SK-N-SH (cell line): ENCODE measurements around the gene APOM. TPM values are rescaled to one million over a fixed set of nuclear protein-coding genes. Genes with fewer than 3 reads are reported as not detected.

Experiments
- CTCF ChIA-PET: fragments of 300-600, 350-600 bp; formaldehyde crosslinking; extraction: SDS; loops from one replicate; lab custom pipeline; 2021; lab: Yijun Ruan, JAX
- POLR2A ChIA-PET: fragments of 350-600 bp; sonication (Branson Sonifier 250); formaldehyde crosslinking; extraction: SDS; loops from one replicate; lab custom pipeline; 2020; ENCODE audit warnings: antibody characterized with exemption, inconsistent platforms; lab: Yijun Ruan, JAX
- DNase-seq: peaks from one replicate; pipeline ENCODE4 v3.0.0; 2012
- H2AFZ ChIP-seq: fragments of 200-600 bp; sonication (generic); 2 replicates; pipeline ENCODE4 v1.8.1; 2016; ENCODE audit warnings: antibody characterized with exemption, mild to moderate bottlenecking, low read depth
- H3F3A ChIP-seq: fragments of 200-600 bp; sonication (generic); replicated peaks from 2 replicates; pipeline ENCODE3; 2016; ENCODE audit warnings: antibody characterized with exemption, mild to moderate bottlenecking; ENCODE audit not compliant: insufficient read depth
- H3K27ac ChIP-seq, 2 experiments: fragments of 200-500 bp in 1 of 2; fragments of 200-600 bp in 1 of 2; sonication (Bioruptor generic) in 1 of 2; sonication (generic), shearing (Covaris generic) in 1 of 2; 2 replicates each; pipeline versions ENCODE4 v1.5.1 to v1.6.1; 2014 to 2016; ENCODE audit warnings: low read depth in 2 of 2, inconsistent platforms in 1 of 2, low read length in 1 of 2, mild to moderate bottlenecking in 1 of 2, mixed read lengths in 1 of 2
- H3K27me3 ChIP-seq: fragments of 200-600 bp; sonication (generic), shearing (Covaris generic); 2 replicates; pipeline ENCODE4 v1.6.1; 2016; ENCODE audit warnings: mixed run types; ENCODE audit not compliant: insufficient read depth
- H3K36me3 ChIP-seq, 2 experiments: fragments of 200-500 bp in 1 of 2; fragments of 200-600 bp in 1 of 2; sonication (Bioruptor generic) in 1 of 2; sonication (generic) in 1 of 2; replicated peaks in 1 of 2; 2 replicates each; pipeline versions ENCODE3 to v1.5.1; 2014 to 2016; ENCODE audit warnings: low read length in 1 of 2, mild to moderate bottlenecking in 1 of 2; ENCODE audit not compliant: insufficient read depth in 2 of 2, control insufficient read depth in 1 of 2
- H3K4me1 ChIP-seq, 2 experiments: fragments of 200-500 bp in 1 of 2; fragments of 200-600 bp in 1 of 2; sonication (Bioruptor generic) in 1 of 2; sonication (generic), shearing (Covaris generic) in 1 of 2; 2 replicates each; pipeline versions ENCODE4 v1.5.1 to v1.6.1; 2014 to 2016; ENCODE audit warnings: low read depth in 1 of 2, low read length in 1 of 2, mixed run types in 1 of 2; ENCODE audit not compliant: insufficient read depth in 2 of 2, control insufficient read depth in 1 of 2
- H3K4me2 ChIP-seq: fragments of 200-600 bp; sonication (generic), shearing (Covaris generic); 2 replicates; pipeline ENCODE4 v1.6.1; 2017; ENCODE audit warnings: mixed run types
- H3K4me3 ChIP-seq, 2 experiments: fragments of 200-500 bp in 1 of 2; fragments of 200-600 bp in 1 of 2; sonication (Bioruptor generic) in 1 of 2; sonication (generic), shearing (Covaris generic) in 1 of 2; 2 replicates each; pipeline versions ENCODE4 v1.5.1 to v1.8.1; 2014 to 2016; ENCODE audit warnings: low read depth in 2 of 2, inconsistent platforms in 1 of 2, low read length in 1 of 2, mild to moderate bottlenecking in 1 of 2, mixed read lengths in 1 of 2, moderate library complexity in 1 of 2
- H3K79me2 ChIP-seq: fragments of 200-600 bp; sonication (generic); 2 replicates; pipeline ENCODE4 v1.8.1; 2017; ENCODE audit warnings: mild to moderate bottlenecking; ENCODE audit not compliant: insufficient read depth
- H3K9ac ChIP-seq: fragments of 200-600 bp; sonication (generic); 2 replicates; pipeline ENCODE4 v1.6.1; 2017; ENCODE audit warnings: mixed run types
- H3K9me2 ChIP-seq: fragments of 200-600 bp; sonication (generic); 2 replicates; pipeline ENCODE4 v1.6.1; 2017; ENCODE audit warnings: mixed run types
- H3K9me3 ChIP-seq: fragments of 200-600 bp; sonication (generic); 2 replicates; pipeline ENCODE4 v1.6.1; 2017; ENCODE audit warnings: mixed run types, mild to moderate bottlenecking, moderate library complexity
- H4K20me1 ChIP-seq: fragments of 200-600 bp; sonication (generic); 2 replicates; pipeline ENCODE4 v1.6.1; 2017; ENCODE audit warnings: mild to moderate bottlenecking, mixed run types; ENCODE audit not compliant: insufficient read depth
- ELF1 ChIP-seq: IDR thresholded peaks from 2 replicates; pipeline ENCODE4 v1.4.0; 2012
- EP300 ChIP-seq, 2 experiments: IDR thresholded peaks; 2 replicates each; pipeline versions ENCODE4 v1.4.0 to v1.6.1; 2012; ENCODE audit warnings: borderline replicate concordance in 1 of 2, low read depth in 1 of 2, low read length in 1 of 2
- FOSL2 ChIP-seq: IDR thresholded peaks from 2 replicates; pipeline ENCODE4 v1.4.0; 2012; ENCODE audit warnings: low read depth, mild to moderate bottlenecking, moderate library complexity, borderline replicate concordance
- FOXJ3 ChIP-seq: sonication (generic); formaldehyde crosslinking; IDR thresholded peaks from 2 replicates; pipeline ENCODE4 v1.5.1; 2020; ENCODE audit warnings: mild to moderate bottlenecking, missing genetic modification reagents
- GABPA ChIP-seq: IDR thresholded peaks from 2 replicates; pipeline ENCODE4 v1.4.0; 2012; ENCODE audit warnings: low read depth, mild to moderate bottlenecking
- GATA2 ChIP-seq: sonication (generic); formaldehyde crosslinking; IDR thresholded peaks from 2 replicates; pipeline ENCODE4 v1.5.0; 2020; ENCODE audit warnings: mild to moderate bottlenecking, missing genetic modification reagents
- IRF3 ChIP-seq: fragments of 150-350 bp; IDR thresholded peaks from 2 replicates; pipeline ENCODE4 v1.6.1; 2016; ENCODE audit warnings: mild to moderate bottlenecking, low read depth, low read length
- MAX ChIP-seq: IDR thresholded peaks from 2 replicates; pipeline ENCODE4 v1.4.0; 2012; ENCODE audit warnings: low read depth
- PBX3 ChIP-seq: IDR thresholded peaks from 2 replicates; pipeline ENCODE4; 2012
- POLR2AphosphoS5 ChIP-seq: IDR thresholded peaks from 2 replicates; pipeline ENCODE4 v1.6.1; 2012; ENCODE audit warnings: low read depth, low read length
- RAD21 ChIP-seq: IDR thresholded peaks from 2 replicates; pipeline ENCODE4 v1.6.1; 2012; ENCODE audit warnings: mild to moderate bottlenecking, low read length
- RXRA ChIP-seq: IDR thresholded peaks from 2 replicates; pipeline ENCODE4 v1.4.0; 2012; ENCODE audit warnings: low read depth, mild to moderate bottlenecking, borderline replicate concordance
- SIN3A ChIP-seq: IDR thresholded peaks from 2 replicates; pipeline ENCODE4 v1.6.1; 2012; ENCODE audit warnings: low read depth, mild to moderate bottlenecking, low read length, moderate library complexity, borderline replicate concordance
- SMC3 ChIP-seq: IDR thresholded peaks from 2 replicates; pipeline ENCODE4 v1.6.1; 2012; ENCODE audit warnings: low read depth, low read length, improper control_type of control experiment
- TAF1 ChIP-seq: IDR thresholded peaks from 2 replicates; pipeline ENCODE4 v1.6.1; 2012; ENCODE audit warnings: low read depth, mild to moderate bottlenecking, low read length, moderate library complexity, borderline replicate concordance
- USF1 ChIP-seq: IDR thresholded peaks from 2 replicates; pipeline ENCODE4 v1.4.0; 2012; ENCODE audit warnings: low read depth, borderline replicate concordance
- YY1 ChIP-seq: IDR thresholded peaks from 2 replicates; pipeline ENCODE4 v1.4.0; 2012; ENCODE audit warnings: low read depth, mild to moderate bottlenecking
- WGBS: methylation state at CpG from one replicate; pipeline ENCODE4 v1.1.6; 2017; ENCODE audit warnings: low lambda C conversion rate; 5-methylcytosine and 5-hydroxymethylcytosine counted together
- polyA plus RNA-seq, 3 experiments: library from polyadenylated mRNA; depleted of rRNA; stranded (reverse); fragments of >200 nt; gene quantifications; 2 replicates each; pipeline ENCODE4 v1.2.3, GENCODE V29; 2012

Gene APOM
- polyA plus RNA-seq, 1 of the 3 experiments (the other 2 are of a cell fraction), result 6.8 TPM

GRCh38 chr6:31610968-31611367 lies 44.7 kb upstream of the APOM start:
- CTCF ChIA-PET, result interaction anchor here (0.6 to 3.7 kb wide), 6 partner anchors 13 to 196 kb away, joined by 3 to 29 read pairs (median 3); partner anchors contain the start of genes ATP6V1G2, BAG6 and LSM2
- Histone ChIP-seq H3K27me3 (no peaks in the 10 kb centered on the region), H3K4me2 (no peak overlapping the region), H3K9me2 (no peaks in the 10 kb centered on the region), H3K4me1 (no peaks in the 10 kb centered on the region; a peak in 1 of 4 replicates), H3K9me3 (no peaks in the 10 kb centered on the region), H3K9ac (no peak overlapping the region), H3K4me3 (no peak overlapping the region), H2AFZ (no peak overlapping the region; the same call in 1 of the 2 replicates), H3F3A (no peaks in the 10 kb centered on the region), H3K36me3 (no peaks in the 10 kb centered on the region), H3K27ac (no peak overlapping the region), H3K79me2 (no peaks in the 10 kb centered on the region), H4K20me1 (no peaks in the 10 kb centered on the region)
- DNase-seq, result no peak
- TF ChIP-seq SIN3A (no peak), FOSL2 (no peak), GABPA (no peak), YY1 (no peak), ELF1 (no peak), FOXJ3 (CRISPR knock-in tag) (no peak), USF1 (no peak), RAD21 (no peak), SMC3 (no peak), IRF3 (no peak), POLR2AphosphoS5 (no peak), TAF1 (no peak), MAX (no peak), EP300 (IDR thresholded peaks at IDR 0.05; ENCODE audit: borderline replicate concordance in 1 of 2, low read depth in 1 of 2, low read length in 1 of 2) (no peak), PBX3 (no peak), GATA2 (CRISPR knock-in tag) (no peak), RXRA (no peak)
- POLR2A ChIA-PET, result interaction anchor here (1.2 kb wide), 1 partner anchor 9 kb away, joined by 5 read pairs; no protein-coding TSS in a partner anchor
- 94% methylated on average over 4 of the region's 4 CpGs for WGBS
